ENCODE results near the gene LASP1NB.
"Not testable (repeated sequence)": the region's sequence is repeated elsewhere in the genome, so short reads cannot be mapped to it uniquely, and the experiment has no call there.

LASP1NB gene

GRCh38 chr17:38897671-38898290, 27.6 kb upstream of the LASP1NB start:
- no peak for DNase-seq

DNA sequence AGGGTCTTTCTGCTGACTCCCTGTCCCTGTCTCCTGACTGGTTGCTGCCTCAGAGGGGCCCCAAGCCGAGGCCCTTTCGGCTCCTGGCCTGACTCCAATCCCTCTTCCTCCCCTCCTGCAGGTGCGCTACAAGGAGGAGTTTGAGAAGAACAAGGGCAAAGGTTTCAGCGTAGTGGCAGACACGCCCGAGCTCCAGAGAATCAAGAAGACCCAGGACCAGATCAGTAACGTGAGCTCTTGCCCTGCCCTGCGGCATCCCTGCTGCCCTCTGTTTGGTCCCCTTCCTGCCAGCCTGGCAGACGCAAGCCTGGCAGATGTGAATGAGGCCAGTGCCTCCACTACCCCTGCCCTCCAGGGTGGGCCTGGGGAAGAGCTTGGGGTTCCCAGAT, 27.1 kb upstream of the LASP1NB start:
- DNase-seq = no peak

DNA sequence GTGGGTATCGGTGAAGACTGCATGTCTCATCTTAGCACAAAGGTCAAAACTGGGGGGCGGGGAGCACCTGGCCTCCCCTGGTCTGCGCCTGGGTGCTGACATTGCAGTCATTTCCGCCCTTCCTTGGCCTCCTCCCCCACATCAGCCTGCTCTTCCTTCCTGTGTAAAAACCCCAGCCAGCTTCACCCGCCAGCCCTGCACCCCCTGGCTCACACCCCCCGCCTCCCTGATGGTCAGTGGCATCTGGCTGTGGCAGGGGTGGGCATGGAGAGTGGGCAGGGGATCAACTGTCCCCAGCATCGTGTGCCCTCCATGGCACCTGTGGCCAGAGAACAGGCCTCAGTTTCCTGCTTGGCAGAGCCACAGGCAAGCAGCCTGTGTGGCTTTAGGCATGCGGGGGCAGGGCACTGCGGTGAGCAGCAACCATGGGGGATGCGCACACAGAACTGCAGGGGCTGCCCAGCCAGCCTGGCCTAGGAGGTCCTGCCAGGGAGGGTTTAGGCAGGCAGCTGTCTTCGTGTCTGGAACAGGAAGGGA, 26.5 kb upstream of the LASP1NB start:
- DNase-seq = peak; percentile 54

GRCh38 chr17:38899421-38899820, 26.0 kb upstream of the LASP1NB start:
- DNase-seq = no peak

DNA sequence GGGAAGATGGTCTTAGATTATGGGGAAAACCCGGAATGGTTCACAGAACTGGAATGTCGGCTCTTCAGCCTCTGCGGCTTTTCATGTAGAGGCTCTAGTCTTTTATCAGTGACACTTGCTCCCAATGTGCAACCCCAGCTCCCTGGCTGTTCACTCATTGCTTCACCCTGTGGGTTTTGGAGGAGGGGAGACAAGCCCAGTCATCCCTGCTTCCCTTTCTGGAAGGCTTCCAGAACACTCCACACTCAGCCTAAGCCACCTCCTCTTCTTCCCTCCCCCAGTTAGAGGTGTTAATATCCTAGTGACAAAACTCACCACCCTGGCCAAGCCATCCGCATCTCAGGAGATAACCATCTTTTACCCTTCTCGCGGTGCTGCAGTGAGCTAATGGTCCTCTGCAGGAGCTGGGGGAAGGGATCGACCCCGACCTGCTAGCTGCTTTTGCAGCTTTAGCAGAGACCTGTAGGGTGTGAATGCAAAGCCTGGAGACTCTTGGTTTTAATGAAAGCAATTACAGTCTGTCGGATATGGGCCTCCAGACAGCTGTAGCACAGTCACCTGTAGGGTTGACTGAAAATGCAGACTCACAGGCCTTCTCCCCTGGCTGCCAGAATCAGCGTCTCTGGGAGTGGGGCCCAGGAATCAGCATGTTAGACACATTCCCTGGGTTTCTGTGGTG, 24.3 kb upstream of the LASP1NB start:
- no peak for DNase-seq

GRCh38 chr17:38903404-38903803, 22.0 kb upstream of the LASP1NB start:
- no peak for DNase-seq

DNA sequence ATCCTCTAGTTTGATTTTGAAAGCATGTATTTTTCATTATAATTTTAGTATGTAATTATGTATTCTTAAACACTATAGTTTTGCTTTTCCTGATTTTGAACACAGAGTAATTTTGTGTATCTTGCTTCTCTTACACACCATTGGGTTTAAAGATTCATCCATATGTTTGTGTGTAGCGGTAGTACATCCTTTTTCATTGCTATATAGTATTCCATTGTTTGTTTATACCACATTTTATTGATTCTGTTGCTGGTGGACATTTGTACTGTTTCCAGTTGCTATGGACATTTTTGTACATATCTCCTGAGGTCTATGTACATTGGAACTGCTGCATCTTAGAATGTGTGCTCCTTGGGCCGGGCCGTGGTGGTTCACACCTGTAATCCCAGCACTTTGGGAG, 20.5 kb upstream of the LASP1NB start:
- no peak for DNase-seq

DNA sequence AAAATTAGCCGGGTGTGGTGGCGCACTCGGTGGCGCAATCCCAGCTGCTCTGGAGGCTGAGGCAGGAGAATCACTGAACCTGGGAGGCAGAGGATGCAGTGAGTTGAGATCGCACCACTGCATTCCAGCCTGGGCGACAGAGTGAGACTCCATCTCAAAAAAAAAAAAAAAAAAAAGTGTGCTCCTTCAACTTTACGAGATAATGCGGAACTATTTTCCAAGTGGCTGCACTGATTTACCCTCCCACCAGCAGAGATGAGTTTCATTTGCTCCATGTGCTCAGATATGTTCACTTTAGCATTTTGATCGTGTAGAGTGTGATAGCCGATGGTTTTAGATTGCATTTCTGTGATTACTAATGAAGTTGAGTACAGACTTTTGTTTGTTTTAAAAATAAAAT, 20.0 kb upstream of the LASP1NB start:
- no peak for DNase-seq

DNA sequence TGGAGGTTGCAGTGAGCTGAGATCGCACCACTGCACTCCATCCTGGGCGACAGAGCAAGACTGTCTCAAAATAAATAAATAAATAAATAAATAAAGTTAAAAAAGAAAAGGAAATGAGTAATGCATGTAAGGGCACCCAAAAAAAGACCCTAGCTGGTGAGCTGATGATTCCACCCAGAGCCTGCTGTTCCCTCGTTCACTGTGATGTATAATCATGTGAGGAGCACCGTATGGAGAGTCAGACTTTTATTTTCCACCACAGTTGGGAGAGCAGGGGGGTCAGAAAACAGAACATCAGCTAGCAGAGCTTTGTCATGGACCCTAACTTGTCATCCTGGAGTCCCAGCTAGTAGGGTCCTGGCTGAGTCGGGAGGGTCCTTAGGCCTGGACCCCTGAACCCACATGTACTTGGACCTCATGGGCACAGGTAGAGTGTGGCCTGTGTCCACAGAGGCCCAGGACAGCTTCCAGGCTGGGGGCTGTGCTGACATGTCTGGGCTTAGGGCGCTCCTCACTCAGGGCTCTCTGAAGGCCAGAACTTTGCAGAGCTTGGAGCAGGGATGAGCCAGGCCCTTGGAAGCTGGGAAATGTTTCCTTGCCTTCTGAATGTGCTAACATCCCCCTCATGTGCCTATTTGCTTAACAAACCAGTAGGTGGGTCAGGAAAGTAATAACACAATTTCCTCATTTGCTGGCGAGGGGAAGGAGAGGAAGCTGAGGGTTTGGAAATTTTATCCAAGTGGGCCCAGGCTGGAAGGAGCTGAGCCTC, 18.8 kb upstream of the LASP1NB start:
- no peak for DNase-seq

DNA sequence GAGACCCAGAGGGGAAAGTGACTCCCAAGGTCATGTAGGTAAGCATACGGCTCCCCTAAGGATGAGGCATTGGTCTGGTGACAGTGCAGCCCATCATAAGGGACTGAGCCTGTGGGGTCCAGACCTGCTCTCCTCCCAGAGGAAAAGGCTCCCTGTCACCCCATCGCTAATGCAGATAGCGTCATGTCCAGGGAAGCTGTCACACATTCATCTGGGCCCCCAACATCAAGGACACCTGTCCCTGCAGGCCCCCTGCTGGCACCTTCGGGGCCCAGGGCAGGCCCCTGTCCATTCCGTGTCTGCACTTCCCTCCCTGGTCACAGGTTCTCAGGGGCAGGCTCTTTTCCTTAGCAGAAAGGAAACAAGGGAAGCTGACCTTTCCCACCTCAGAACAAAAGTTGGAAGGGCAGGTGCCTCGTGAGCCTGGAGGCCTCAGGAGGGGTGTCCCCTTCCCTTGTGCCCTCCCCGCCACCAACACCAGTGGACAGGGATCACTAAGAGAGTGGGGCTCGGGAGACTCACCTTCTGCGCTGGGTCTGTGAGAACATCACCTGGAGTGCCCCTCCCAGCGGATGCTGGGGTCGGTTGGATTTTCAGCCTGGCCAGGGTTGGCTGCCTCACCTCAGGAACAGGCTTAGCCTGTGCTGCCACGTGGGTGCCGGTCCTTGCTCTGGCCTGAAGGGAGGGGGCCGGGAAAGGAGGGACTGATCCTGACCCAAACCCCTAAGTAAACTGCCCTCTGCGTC, 17.3 kb upstream of the LASP1NB start:
- DNase-seq = no peak

GRCh38 chr17:38908676-38909181, 16.7 kb upstream of the LASP1NB start:
- no peak for DNase-seq

DNA sequence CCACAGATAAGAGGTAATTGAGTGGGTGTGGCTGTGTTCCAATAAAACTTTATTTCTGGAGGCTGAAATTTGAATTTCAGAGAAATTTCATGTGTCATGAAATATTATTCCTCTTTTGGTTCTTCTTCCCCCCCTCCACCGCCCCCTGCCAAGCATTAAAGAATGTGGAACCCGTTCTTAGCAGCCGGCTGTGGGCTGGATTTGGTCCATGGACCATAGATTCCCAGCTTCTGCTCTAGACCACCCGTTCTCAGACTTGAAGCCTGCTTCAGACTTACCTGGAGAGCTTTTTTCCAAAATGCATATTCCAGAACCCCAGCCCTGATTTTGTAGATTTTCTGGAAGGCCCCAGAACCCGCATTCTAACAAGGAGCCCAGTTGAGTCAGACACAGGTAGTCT, 15.1 kb upstream of the LASP1NB start:
- no peak for DNase-seq

GRCh38 chr17:38911081-38911730, 14.2 kb upstream of the LASP1NB start:
- DNase-seq = no peak

DNA sequence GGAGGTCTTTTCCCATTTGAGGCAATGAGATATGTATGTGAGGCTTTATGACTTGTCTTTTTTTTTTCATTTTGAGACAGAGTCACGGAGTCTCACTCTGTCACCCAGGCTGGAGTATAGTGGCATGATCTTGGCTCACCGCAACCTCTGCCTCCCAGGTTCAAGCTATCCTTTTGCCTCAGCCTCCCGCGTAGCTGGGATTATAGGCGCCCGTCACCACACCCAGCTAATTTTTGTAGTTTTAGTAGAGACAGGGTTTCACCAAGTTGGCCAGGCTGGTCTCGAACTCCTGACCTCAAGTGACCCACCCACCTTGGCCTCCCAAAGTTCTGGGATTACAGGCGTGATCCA, 13.7 kb upstream of the LASP1NB start:
- not testable (repeated sequence) for DNase-seq

DNA sequence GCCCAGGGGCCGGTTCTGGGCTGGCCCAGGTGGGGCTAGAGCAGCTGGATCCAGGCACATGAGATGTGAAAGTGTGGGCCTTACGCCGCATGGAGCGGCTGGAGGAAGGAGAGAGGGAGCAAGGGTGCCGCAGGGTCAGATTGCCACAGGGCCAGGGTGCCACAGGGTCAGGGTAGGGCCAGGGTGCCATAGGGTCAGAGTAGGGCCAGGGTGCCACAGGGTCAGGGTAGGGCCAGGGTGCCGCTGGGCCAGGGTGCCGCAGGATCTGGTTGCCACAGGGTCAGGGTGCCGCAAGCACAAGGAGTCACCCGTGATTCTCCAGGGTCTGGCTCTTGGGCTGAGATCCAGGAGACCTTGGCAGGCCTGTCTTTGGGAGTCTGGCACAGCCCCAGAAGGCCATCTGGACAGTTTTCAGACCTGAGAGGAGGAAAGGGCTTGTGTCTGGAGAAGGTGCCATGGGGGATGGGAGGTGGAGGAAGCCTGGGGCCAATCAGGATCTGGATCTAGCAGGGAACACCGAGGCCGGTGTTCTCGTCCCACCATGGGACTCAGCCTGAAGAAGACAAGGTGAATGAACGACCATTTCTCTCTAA, 13.1 kb upstream of the LASP1NB start:
- DNase-seq = no peak

- DNase-seq = no peak
Observed at GRCh38 chr17:38914741-38915638, 10.4 kb upstream of the LASP1NB start.

DNA sequence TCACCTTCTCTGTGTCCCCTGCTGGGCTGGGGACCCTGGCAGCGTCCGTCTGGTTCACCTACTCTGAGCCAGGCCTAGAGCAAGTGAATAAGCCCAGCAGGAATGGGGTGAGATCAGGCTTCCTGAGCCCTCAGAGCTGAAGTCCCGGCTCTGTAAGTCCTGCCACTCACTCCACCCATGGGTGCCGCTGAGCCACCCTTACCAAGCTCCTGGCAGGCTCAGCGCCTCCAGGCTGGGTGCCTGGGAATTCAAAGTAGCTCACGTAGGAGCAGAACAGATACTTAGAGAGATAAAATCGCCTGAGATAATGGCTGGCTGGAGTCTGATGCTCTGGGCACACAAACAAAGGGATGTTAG, 9.8 kb upstream of the LASP1NB start:
- no peak for DNase-seq

- DNase-seq = no peak
Observed at GRCh38 chr17:38916771-38917170, 8.6 kb upstream of the LASP1NB start.

DNA sequence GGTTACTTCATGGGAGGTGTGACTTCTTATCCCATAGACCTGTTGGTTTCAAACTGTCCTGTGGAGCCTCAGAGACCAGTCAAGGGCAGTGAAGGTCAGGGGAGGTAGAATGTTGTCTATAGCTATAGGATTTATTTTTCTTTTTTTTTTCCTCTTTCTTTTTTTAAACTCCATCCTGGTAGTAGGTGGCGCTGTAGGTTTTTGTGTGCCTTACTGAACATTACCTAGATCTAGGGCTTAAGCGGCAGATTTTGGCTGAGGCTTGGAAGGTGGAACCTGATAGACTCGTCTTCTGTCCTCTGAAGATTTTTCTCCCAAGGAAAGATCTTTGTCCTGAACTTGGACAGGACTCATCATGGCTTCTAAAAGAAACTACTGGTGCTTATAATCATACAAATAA, 8.2 kb upstream of the LASP1NB start:
- no peak for DNase-seq

DNA sequence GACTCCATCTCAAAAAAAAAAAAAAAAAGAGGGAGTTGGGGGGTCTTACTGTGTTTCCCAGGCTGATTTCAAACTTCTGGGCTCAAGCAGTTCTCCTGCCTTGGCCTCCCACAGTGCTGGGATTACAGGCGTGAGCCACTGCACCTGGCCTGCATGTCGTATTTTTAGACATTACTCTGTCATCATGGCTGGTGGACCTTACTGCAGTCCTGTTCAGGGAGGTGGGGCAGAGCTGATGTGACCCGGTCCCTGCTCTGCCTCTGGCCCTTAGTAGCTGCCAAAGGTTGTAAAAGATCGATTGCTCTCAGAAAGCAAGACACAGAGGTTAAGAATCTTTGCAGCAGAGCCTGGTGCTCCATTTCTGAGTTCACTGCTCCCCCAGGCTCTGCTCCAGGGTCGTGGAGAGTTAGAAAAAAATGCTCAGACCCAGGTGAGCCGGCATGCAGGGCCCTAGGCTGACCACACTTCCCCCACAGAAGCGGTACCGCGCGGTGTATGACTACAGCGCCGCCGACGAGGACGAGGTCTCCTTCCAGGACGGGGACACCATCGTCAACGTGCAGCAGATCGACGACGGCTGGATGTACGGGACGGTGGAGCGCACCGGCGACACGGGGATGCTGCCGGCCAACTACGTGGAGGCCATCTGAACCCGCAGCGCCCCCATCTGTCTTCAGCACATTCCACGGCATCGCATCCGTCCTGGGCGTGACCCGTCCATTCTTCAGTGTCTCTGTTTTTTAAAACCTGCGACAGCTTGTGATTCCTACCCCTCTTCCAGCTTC, 7.1 kb upstream of the LASP1NB start:
- no peak for DNase-seq
